ENCODE measurements around the gene INO80C.

INO80C gene

DNA sequence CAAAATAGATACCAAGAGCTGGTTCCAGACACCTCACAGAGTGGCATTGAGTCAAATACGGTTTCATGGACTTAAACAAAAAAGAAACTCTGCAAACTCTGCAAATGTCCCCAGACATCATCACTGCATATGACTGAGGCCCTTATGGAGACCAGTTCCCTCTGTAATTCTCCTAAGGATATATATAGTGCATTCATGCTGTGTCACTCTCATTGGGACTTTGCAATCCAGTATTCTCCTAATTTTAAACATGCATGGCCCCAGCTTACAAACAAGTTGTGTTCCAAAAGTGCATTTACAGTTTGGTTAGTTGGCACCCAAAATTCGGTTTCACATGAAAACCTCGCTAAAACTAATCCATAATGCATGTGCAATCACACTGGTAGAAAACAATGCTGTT lies 18.6 kb upstream of the INO80C start:
- TF ChIP-seq, protein P1, sequence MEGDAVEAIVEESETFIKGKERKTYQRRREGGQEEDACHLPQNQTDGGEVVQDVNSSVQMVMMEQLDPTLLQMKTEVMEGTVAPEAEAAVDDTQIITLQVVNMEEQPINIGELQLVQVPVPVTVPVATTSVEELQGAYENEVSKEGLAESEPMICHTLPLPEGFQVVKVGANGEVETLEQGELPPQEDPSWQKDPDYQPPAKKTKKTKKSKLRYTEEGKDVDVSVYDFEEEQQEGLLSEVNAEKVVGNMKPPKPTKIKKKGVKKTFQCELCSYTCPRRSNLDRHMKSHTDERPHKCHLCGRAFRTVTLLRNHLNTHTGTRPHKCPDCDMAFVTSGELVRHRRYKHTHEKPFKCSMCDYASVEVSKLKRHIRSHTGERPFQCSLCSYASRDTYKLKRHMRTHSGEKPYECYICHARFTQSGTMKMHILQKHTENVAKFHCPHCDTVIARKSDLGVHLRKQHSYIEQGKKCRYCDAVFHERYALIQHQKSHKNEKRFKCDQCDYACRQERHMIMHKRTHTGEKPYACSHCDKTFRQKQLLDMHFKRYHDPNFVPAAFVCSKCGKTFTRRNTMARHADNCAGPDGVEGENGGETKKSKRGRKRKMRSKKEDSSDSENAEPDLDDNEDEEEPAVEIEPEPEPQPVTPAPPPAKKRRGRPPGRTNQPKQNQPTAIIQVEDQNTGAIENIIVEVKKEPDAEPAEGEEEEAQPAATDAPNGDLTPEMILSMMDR (IDR thresholded peaks at IDR 0.05) = no peak

DNA sequence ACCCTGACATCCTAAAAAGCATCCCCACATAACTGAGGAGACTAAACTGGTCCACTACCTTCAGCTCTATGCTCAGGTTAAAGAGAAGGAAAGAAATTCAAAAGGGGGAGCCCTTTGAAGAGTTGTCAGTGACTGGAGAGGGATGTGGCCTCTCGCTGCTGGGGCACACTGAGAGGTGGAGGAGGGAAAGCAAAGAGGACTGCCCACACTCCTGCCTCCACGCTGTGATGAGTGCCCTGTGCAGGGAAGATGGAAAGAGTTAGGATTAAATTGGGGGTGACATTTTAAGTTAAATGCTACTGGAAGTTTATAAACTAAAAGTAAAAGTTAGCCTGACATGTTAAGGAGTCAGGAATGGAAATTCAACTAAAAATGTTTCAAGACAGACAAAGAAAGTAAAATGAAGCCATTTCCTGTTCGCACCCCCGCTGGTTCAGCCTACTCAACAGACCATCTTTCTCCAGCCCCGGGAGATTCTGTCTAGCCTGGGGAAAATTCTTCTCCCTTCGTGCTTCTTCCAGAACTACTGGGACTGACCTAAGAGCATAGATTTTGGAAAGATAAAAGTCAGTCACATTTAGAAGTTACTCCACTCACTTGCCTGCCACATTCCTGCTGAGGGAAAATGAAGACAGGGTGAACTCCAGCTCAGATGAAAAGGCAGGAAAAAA lies 17.8 kb upstream of the INO80C start:
- TF ChIP-seq, protein P1 (IDR thresholded peaks at IDR 0.05) = no peak

DNA sequence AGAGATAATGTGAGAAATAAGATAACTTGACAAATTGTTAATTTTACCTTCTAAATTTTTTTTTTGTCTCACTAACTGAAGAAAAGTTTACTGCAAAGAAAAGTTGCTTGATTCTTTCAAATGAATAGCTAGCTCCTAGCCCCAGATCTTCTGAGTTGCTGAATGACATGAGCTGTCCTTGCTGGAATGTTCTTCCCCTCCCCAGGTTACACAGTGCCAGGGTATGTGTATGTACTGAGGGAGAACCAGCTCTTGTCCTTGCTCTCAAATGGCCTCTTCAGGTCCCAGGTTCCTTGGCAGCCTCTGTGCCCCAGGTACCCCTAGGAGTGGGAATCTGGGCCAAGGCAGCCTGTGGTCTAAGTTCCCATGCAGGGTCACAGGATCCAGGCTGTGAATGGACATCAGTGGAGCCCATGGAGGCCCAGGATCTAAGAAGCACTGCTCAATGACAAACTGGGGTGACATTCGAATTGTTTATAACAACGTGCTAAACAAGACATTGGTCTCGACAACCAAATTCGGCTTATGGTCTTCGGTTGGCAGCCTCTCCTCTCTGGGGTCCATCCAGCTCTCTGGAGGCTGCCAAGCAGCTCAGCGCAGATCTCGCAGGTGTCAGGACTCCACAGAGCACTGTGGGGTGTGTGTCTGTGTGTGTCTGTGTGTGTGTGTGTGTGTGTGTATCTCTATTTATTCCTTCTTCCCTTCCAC lies 17.1 kb upstream of the INO80C start:
- TF ChIP-seq, protein P1 (IDR thresholded peaks at IDR 0.05) = no peak

DNA sequence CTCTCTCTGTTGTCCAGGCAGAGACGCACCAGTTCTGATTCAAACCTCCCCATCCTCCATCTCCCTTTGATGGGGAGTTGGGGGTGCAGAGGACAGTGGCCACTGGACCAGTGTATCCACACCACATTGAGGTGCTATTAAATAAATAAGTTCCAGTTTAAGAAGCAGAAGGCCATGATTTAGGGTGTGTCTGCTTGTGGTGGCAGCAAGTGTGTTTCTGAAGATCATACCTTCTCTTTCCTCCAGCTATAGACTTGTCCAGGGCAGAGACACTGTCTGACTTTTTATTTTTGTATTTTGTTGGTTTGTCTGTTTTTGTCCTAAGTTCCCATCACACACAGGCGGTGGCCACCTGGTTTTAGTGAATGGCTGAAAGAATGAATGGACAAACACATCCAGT lies 16.5 kb upstream of the INO80C start:
- TF ChIP-seq, protein P1 (IDR thresholded peaks at IDR 0.05) = no peak

DNA sequence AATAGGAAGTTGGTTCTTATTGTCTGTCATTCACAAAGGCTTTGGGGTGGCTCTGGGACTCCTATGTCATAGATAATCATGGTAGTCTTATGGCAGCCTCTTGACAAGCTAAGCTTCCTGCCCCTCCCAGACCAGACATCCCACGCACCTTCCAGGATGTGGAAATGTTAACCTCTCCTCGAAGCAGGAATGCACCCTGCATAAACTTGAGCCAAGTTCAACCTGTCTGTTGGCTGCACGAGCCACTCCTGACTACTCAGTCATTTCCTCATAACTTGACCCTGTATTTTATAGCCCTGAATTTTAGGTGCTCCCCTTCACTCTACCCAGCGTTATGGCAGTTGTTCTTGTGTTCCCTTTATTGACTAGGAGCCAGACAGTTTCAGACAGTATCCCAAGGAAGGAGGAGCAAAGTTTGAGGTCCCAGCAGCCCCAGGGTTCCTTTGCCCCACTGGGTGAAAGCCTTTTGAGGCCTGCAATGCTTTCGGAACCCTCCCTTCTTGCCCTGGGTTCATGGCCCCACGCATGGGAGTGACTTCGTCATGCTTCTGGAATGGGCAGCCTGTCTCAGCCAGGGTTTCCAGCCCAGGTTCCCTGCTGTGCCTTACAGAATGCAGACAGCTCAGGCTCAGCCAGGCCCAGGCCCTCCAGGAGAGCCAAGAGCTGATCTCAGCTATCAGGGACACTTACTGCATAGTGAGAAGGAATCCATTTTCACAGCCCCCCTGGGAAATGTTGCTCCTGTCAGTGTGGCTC lies 15.6 kb upstream of the INO80C start:
- TF ChIP-seq, protein P1 (IDR thresholded peaks at IDR 0.05) = no peak

DNA sequence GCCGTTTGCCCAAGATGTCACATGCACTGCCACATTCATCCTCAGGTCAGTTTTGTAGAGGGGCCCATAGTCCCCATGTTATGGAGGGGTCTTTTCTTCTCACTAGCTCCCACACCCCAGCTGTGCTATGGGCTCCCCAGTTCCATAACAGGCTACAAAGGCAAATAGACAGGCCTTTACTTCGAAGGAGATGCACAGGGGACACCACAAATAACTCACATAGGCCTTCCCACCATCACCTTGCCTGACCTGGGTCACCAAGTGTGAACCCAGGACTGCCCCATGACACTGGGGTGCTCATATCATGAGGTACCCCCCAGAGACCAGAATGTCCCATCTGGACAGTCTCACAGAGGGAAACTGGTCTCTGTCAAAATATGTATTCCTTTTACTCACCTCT lies 15.0 kb upstream of the INO80C start:
- TF ChIP-seq, protein P1 (IDR thresholded peaks at IDR 0.05) = no peak

DNA sequence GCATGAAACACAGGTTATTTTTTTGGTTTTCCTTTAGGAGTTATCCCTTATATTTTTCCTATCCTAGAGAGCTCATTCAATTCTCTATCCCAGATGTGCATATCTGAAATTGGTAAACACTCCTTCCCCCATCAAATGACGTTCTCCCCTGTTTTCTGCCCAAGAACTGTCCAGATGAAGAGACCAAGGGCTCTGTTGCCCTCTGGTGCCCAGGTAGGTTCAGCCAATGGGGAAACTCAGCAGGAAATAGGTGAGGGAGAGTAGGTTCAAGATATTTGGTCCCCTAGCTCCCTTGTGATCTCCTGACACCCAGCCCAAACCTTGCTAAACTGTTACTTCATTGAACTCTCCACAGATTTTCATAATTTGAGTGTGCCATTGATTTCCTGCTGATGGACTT lies 14.1 kb upstream of the INO80C start:
- TF ChIP-seq, protein P1 (IDR thresholded peaks at IDR 0.05) = no peak
